Neural cell (in vitro differentiated cells): Measurements from ENCODE around the gene CHRM5. TPM values are rescaled to one million over a fixed set of nuclear protein-coding genes. Genes with fewer than 3 reads are reported as not detected.
A peak's percentile ranks its signal among the peaks of the same experiment; 100 is the strongest.

Experiments
- H2AFZ ChIP-seq: fragments of 200-600, 300-800 bp; sonication (generic), shearing (Covaris generic); 2 replicates; pipeline ENCODE4 v1.6.0; 2014; ENCODE audit warnings: low read depth, mild to moderate bottlenecking, antibody characterized with exemption, low read length, moderate library complexity
- H3F3A ChIP-seq: fragments of 200-600 bp; shearing (Covaris generic); 2 replicates; pipeline ENCODE4 v1.6.1; 2016; ENCODE audit warnings: mild to moderate bottlenecking, moderate library complexity, mixed read lengths, antibody characterized with exemption, low read length; ENCODE audit not compliant: insufficient read depth, poor library complexity, severe bottlenecking
- H3K27ac ChIP-seq: fragments of 200-600, 300-800 bp; sonication (generic), shearing (Covaris generic); 2 replicates; pipeline ENCODE4 v1.5.1; 2014; ENCODE audit warnings: mild to moderate bottlenecking, low read length, moderate library complexity
- H3K27me3 ChIP-seq: fragments of 300-800, 200-600 bp; sonication (generic), shearing (Covaris generic); 2 replicates; pipeline ENCODE4 v1.6.0; 2014; ENCODE audit warnings: mild to moderate bottlenecking, low read depth, low read length, moderate library complexity; ENCODE audit not compliant: insufficient read depth
- H3K36me3 ChIP-seq: fragments of 300-800, 200-600 bp; sonication (generic), shearing (Covaris generic); 2 replicates; pipeline ENCODE4 v1.5.1; 2014; ENCODE audit warnings: mild to moderate bottlenecking, antibody characterized with exemption, low read length, moderate library complexity; ENCODE audit not compliant: insufficient read depth
- H3K4me2 ChIP-seq: fragments of 300-800, 200-600 bp; sonication (generic), shearing (Covaris generic); 2 replicates; pipeline ENCODE4 v1.6.0; 2014; ENCODE audit warnings: mild to moderate bottlenecking, low read length
- H3K4me3 ChIP-seq: fragments of 300-800, 200-600 bp; sonication (generic), shearing (Covaris generic); 2 replicates; pipeline ENCODE4 v1.5.1; 2014; ENCODE audit warnings: mild to moderate bottlenecking, low read length, moderate library complexity
- H3K79me2 ChIP-seq: fragments of 200-600 bp; shearing (Covaris generic); replicated peaks from 2 replicates; pipeline ENCODE4 v1.6.0; 2014; ENCODE audit warnings: mild to moderate bottlenecking, low read length, moderate library complexity; ENCODE audit not compliant: insufficient read depth
- H3K9ac ChIP-seq: fragments of 300-800, 200-600 bp; sonication (generic), shearing (Covaris generic); 2 replicates; pipeline ENCODE4 v1.6.1; 2016; ENCODE audit warnings: mild to moderate bottlenecking, low read length, mixed read lengths
- H3K9me2 ChIP-seq: fragments of 200-600 bp; shearing (Covaris generic); 2 replicates; pipeline ENCODE4 v1.6.1; 2016; ENCODE audit warnings: mild to moderate bottlenecking, low read length, mixed read lengths; ENCODE audit not compliant: insufficient read depth
- H3K9me3 ChIP-seq: fragments of 200-600, 300-800 bp; sonication (generic), shearing (Covaris generic); 2 replicates; pipeline ENCODE4 v1.6.1; 2016; ENCODE audit warnings: mild to moderate bottlenecking, mixed run types, low read length, moderate library complexity, mixed read lengths
- H4K20me1 ChIP-seq: fragments of 200-600 bp; shearing (Covaris generic); 2 replicates; pipeline ENCODE4 v1.6.1; 2016; ENCODE audit warnings: mild to moderate bottlenecking, mixed run types; ENCODE audit not compliant: insufficient read depth
- EP300 ChIP-seq: fragments of 450-650 bp; conservative IDR thresholded peaks from 2 replicates; pipeline ENCODE4 v1.6.1; 2014; ENCODE audit warnings: antibody characterized with exemption, mild to moderate bottlenecking, moderate library complexity; ENCODE audit not compliant: poor library complexity, severe bottlenecking
- EZH2 ChIP-seq: fragments of 200-600, 300-800 bp; shearing (Covaris generic), sonication (generic); IDR thresholded peaks from 2 replicates; pipeline ENCODE4 v1.6.1; 2014; ENCODE audit warnings: antibody characterized with exemption, low read length, borderline replicate concordance, mild to moderate bottlenecking; ENCODE audit not compliant: insufficient read depth, poor library complexity, severe bottlenecking
- MXI1 ChIP-seq: fragments of 450-650 bp; conservative IDR thresholded peaks from 2 replicates; pipeline ENCODE4 v1.6.1; 2014; ENCODE audit warnings: antibody characterized with exemption, mild to moderate bottlenecking; ENCODE audit not compliant: poor library complexity, severe bottlenecking
- POLR2AphosphoS5 ChIP-seq: IDR thresholded peaks from 2 replicates; pipeline ENCODE4 v1.6.1; 2012
- RAD21 ChIP-seq: fragments of 450-650 bp; conservative IDR thresholded peaks from 2 replicates; pipeline ENCODE4 v1.6.1; 2014; ENCODE audit warnings: antibody characterized with exemption, mild to moderate bottlenecking, moderate library complexity
- SMC3 ChIP-seq: fragments of 450-650 bp; conservative IDR thresholded peaks from 2 replicates; pipeline ENCODE4 v1.6.1; 2014; ENCODE audit warnings: antibody characterized with exemption, mild to moderate bottlenecking, moderate library complexity; ENCODE audit not compliant: poor library complexity
- TAF1 ChIP-seq: IDR thresholded peaks from 2 replicates; pipeline ENCODE4 v1.6.1; 2012; ENCODE audit warnings: low read depth
- polyA minus RNA-seq: library from RNA; depleted of rRNA, polyadenylated mRNA; stranded (reverse); fragments of >200 nt; gene quantifications from 2 replicates; pipeline ENCODE4 v1.2.3, GENCODE V29; 2014
- polyA plus RNA-seq: library from polyadenylated mRNA; depleted of rRNA; stranded (reverse); fragments of >200 nt; gene quantifications from 2 replicates; pipeline ENCODE4 v1.2.3, GENCODE V29; 2014
- TF ChIP-seq, protein P1 (sequence below): fragments of 450-650 bp; IDR thresholded peaks from 2 replicates; pipeline ENCODE4 v1.5.1; 2014; ENCODE audit warnings: antibody characterized with exemption, mild to moderate bottlenecking, moderate library complexity; ENCODE audit not compliant: poor library complexity, severe bottlenecking
- TF ChIP-seq, protein P2 (sequence below): IDR thresholded peaks from 2 replicates; pipeline ENCODE4 v1.6.1; 2012; ENCODE audit warnings: borderline replicate concordance

CHRM5 gene, protein sequence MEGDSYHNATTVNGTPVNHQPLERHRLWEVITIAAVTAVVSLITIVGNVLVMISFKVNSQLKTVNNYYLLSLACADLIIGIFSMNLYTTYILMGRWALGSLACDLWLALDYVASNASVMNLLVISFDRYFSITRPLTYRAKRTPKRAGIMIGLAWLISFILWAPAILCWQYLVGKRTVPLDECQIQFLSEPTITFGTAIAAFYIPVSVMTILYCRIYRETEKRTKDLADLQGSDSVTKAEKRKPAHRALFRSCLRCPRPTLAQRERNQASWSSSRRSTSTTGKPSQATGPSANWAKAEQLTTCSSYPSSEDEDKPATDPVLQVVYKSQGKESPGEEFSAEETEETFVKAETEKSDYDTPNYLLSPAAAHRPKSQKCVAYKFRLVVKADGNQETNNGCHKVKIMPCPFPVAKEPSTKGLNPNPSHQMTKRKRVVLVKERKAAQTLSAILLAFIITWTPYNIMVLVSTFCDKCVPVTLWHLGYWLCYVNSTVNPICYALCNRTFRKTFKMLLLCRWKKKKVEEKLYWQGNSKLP
- polyA plus RNA-seq: 0.10 and 3.9 TPM in 2 replicates
- 3.2 and 7.5 TPM in 2 replicates for polyA minus RNA-seq

DNA sequence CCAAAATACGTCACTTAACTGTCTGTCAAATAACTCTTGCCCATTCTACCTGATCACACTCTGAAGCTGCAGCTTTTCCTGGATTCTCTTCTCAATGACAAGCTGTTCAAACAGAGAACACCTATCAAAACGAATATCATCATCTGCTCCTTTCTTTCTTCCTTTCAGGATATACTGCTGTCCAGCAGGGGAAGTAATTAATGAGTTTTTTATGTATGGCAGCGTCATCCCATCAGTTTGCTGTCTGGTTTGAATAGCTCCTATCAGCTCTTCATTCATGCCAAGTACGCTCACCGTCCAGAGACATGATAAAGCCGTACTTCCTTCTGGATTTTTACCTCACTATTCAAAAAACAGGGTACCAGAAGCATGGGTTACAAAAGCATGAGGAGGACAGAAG is at the start of gene CHRM5:
CHRM5 (plus strand) TSS at position 274 of the 400 bp plus-strand sequence. CDS start 94,221 bp downstream, outside the sequence.
- H3K4me2 ChIP-seq: peak within 1 kb of the TSS; percentile 7
- H3K79me2 ChIP-seq: no peaks in the 10 kb centered on the region
- no peaks in the 10 kb centered on the region for H3F3A ChIP-seq
- no peaks in the 10 kb centered on the region for H3K36me3 ChIP-seq
- H4K20me1 ChIP-seq: no peaks in the 10 kb centered on the region
- no peaks in the 10 kb centered on the region for H3K9me2 ChIP-seq
- H3K9me3 ChIP-seq: no peaks in the 10 kb centered on the region
- no peak within 1 kb of the TSS for H3K9ac ChIP-seq
- H2AFZ ChIP-seq: no peak within 1 kb of the TSS
- no peaks in the 10 kb centered on the region for H3K27me3 ChIP-seq
- no peak for TF ChIP-seq TAF1
- TF ChIP-seq EP300: peak; percentile 32
- TF ChIP-seq EZH2: no peak
- TF ChIP-seq, protein P1, sequence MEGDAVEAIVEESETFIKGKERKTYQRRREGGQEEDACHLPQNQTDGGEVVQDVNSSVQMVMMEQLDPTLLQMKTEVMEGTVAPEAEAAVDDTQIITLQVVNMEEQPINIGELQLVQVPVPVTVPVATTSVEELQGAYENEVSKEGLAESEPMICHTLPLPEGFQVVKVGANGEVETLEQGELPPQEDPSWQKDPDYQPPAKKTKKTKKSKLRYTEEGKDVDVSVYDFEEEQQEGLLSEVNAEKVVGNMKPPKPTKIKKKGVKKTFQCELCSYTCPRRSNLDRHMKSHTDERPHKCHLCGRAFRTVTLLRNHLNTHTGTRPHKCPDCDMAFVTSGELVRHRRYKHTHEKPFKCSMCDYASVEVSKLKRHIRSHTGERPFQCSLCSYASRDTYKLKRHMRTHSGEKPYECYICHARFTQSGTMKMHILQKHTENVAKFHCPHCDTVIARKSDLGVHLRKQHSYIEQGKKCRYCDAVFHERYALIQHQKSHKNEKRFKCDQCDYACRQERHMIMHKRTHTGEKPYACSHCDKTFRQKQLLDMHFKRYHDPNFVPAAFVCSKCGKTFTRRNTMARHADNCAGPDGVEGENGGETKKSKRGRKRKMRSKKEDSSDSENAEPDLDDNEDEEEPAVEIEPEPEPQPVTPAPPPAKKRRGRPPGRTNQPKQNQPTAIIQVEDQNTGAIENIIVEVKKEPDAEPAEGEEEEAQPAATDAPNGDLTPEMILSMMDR: no peak
- no peak for TF ChIP-seq SMC3
- TF ChIP-seq MXI1: no peak
- TF ChIP-seq RAD21: no peak
- peak within 1 kb of the TSS; percentile 30 for H3K4me3 ChIP-seq
- no peak within 1 kb of the TSS for H3K27ac ChIP-seq

GRCh38 chr15:33923446-33923845 is 44.9 kb upstream of the CHRM5 start:
- no peaks in the 10 kb centered on the region for H3K36me3 ChIP-seq
- no peak overlapping the region for H3K9ac ChIP-seq
- no peak overlapping the region for H3K27ac ChIP-seq
- H3F3A ChIP-seq: no peaks in the 10 kb centered on the region
- H3K27me3 ChIP-seq: no peaks in the 10 kb centered on the region
- no peak overlapping the region for H3K4me3 ChIP-seq
- no peaks in the 10 kb centered on the region for H4K20me1 ChIP-seq
- H3K4me2 ChIP-seq: no peak overlapping the region
- no peak overlapping the region for H2AFZ ChIP-seq
- H3K9me2 ChIP-seq: no peaks in the 10 kb centered on the region
- H3K79me2 ChIP-seq: no peaks in the 10 kb centered on the region
- no peaks in the 10 kb centered on the region for H3K9me3 ChIP-seq
- TF ChIP-seq, protein P2, sequence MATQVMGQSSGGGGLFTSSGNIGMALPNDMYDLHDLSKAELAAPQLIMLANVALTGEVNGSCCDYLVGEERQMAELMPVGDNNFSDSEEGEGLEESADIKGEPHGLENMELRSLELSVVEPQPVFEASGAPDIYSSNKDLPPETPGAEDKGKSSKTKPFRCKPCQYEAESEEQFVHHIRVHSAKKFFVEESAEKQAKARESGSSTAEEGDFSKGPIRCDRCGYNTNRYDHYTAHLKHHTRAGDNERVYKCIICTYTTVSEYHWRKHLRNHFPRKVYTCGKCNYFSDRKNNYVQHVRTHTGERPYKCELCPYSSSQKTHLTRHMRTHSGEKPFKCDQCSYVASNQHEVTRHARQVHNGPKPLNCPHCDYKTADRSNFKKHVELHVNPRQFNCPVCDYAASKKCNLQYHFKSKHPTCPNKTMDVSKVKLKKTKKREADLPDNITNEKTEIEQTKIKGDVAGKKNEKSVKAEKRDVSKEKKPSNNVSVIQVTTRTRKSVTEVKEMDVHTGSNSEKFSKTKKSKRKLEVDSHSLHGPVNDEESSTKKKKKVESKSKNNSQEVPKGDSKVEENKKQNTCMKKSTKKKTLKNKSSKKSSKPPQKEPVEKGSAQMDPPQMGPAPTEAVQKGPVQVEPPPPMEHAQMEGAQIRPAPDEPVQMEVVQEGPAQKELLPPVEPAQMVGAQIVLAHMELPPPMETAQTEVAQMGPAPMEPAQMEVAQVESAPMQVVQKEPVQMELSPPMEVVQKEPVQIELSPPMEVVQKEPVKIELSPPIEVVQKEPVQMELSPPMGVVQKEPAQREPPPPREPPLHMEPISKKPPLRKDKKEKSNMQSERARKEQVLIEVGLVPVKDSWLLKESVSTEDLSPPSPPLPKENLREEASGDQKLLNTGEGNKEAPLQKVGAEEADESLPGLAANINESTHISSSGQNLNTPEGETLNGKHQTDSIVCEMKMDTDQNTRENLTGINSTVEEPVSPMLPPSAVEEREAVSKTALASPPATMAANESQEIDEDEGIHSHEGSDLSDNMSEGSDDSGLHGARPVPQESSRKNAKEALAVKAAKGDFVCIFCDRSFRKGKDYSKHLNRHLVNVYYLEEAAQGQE: no peak
- TF ChIP-seq EP300: no peak
- no peak for TF ChIP-seq EZH2
- TF ChIP-seq MXI1: no peak
- no peak for TF ChIP-seq SMC3
- no peak for TF ChIP-seq POLR2AphosphoS5
- TF ChIP-seq, protein P1: no peak
- TF ChIP-seq RAD21: no peak
